Sigmoid colon (tissue), 4 donors: ENCODE data around the gene RALGDS.

ENCODE experiments used
- EP300 ChIP-seq, 4 donors: sonication (generic); formaldehyde crosslinking; IDR thresholded peaks; one replicate each; pipeline ENCODE4 v1.6.1; 2017; ENCODE audit warnings: antibody characterized with exemption in 4 of 4
- POLR2AphosphoS5 ChIP-seq, 4 donors: sonication (generic); formaldehyde crosslinking; IDR thresholded peaks; one replicate each; pipeline ENCODE4 v1.6.1; 2017; ENCODE audit warnings: antibody characterized with exemption in 4 of 4

DNA sequence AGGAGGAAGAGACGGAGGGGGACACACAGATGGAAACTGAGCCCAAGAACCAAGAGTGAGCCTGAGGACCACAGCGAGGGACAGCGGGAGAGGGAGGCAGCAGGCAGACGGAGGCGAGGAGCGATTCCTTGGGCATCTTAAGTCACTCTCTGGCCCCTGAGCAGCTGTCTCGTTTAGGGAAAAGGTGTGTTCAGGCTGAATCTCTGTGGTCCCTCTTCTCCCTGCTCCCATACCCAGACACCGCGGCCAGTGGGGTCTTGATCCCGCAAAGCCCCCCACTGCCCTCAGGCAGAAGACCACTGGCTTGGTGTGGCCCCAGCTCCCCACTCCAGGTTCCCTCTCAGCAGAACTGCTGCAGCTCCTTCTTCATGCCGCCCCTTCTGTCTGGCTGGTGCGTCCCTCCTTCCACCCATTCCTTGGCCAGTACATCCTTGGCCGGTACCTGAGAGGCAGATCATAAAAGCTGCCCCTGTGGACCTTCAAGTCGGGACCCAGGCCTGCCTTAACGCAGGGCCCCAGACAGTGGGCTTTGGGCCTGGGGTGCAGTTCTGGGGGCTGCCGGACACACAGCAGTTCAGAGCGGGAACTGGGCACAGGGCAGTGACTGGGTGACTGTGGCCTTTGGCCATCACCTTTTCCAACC, 5.8 kb upstream of the RALGDS start:
- no peak for TF ChIP-seq POLR2AphosphoS5 (IDR thresholded peaks at IDR 0.05)
- TF ChIP-seq EP300 (IDR thresholded peaks at IDR 0.05): no peak
